Subcutaneous adipose tissue (tissue), 4 donors: Measurements from ENCODE around the gene FEV. TPM values are rescaled to one million over a fixed set of nuclear protein-coding genes. Genes with fewer than 3 reads are reported as not detected.

Experiments used
- CTCF ChIP-seq: fragments of 450-650 bp; IDR thresholded peaks from one replicate; pipeline ENCODE4 v1.5.1; 2016; ENCODE audit warnings: low read depth, mild to moderate bottlenecking, control low read depth, antibody characterized with exemption, moderate library complexity
- total RNA-seq, 4 donors: library from RNA; depleted of rRNA; stranded (reverse); fragments of >200 nt; gene quantifications; one replicate each; pipeline ENCODE4 v1.1.0, GENCODE V29; 2016

Gene FEV
- not detected for total RNA-seq

DNA sequence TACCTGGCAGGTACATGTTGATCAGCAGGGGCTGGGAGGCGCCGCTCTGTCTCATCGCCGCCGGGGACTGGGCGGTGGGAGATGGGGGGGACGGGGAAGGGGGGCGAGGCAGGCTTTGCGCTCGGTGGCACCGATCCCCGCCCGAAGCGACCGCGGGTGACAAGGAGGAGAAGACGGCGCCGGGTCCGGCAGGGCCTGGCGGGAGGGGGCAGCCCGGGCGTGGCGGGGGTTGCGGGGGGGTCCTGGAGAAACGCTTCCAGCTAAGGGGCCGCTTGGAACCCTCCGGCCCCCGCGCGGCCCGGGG, at the start of gene FEV:
TSS of gene FEV (minus strand) at position 164 of the 304 bp plus-strand sequence. CDS start at position 55, 109 bp downstream.
- no peak for TF ChIP-seq CTCF

DNA sequence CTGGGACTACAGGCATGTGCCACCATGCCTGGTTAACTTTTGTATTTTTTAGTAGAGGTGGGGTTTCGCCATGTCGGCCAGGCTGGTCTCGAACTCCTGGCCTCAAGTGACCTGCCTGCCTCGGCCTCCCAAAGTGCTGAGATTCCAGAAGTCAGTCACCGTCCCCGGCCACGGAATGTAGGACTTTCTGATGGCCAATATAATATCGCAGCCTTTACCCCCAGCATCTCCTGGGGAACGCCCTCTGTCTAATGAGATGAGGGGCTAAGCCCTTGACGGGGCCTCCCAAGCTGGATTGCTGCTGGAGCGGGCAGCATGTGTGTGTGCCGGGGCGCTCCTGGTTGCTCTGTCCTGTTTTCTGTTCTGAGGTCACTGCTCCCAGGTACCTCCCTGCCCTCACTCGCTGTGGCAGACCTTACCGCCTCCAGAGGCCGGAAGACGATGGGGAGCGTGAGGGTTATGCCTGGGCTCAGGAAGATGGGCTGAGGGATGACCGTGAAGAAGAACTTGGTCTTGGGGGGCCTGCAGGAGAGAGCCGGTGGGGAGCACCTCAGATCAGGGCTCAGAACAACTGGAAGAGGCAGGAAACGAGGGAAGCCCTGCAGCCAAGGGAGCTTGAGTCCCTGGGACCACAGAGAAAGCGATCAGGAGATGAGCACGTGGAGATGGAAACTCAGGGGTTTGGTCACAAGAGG, 47.2 kb upstream of the FEV start:
- no peak for TF ChIP-seq CTCF

DNA sequence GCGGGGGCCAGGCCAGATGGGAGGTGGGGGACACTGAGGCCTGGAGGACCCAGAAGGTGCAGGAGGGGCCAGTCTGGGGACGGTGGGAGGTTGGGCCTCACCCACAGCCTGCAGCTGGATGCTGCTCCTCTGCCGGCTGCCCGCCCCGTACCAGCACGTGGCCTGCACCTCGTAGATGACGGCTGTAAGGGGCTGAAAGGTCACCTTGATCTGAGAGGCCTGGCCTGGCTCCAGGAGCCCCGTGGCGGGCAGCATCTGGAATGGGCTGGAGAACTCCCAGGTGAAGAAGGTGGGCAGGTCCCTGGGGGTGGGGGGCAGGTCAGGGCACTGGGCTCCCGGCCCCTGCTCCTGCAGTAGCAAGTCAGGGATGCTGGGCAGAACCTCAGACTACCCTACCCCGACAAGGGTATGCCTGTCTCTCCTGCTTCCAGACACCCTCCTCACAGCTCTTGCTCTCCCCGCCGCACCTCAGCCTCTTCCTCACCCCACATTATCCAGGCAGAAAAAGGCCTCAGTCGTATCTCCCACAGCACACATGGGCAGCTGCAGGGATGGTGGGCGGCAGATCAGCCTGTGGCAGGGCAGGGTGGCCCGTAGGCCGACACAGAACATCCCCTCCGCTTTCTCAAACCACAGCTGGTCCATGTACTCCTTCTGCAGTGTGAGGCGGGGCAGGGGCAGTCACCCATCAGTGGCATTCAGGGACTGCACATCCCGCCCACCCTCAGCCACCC, 46.2 kb upstream of the FEV start:
- TF ChIP-seq CTCF, result no peak

GRCh38 chr2:219030177-219030940, 45.4 kb upstream of the FEV start:
- TF ChIP-seq CTCF, result no peak

DNA sequence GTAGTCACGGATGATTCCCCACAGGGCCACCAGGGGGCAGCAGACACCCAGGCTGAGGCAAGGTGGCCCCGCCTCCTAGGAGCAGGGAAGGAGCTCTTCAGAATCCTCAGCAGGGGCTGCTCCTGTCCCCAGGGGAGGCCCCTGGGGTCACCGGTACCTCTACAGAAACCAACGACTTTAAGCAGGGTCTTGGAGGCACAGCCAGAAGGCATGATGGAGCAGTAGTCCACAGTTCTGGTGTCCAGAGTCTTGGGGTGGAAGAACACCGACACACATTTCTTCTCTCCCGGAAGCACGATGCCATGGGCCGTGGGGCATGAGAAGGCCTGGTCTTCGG, 44.8 kb upstream of the FEV start:
- no peak for TF ChIP-seq CTCF

GRCh38 chr2:219028996-219029828, 44.2 kb upstream of the FEV start:
- TF ChIP-seq CTCF, result no peak
